Measurements from ENCODE around the gene PCDHA1.

PCDHA1 gene

GRCh38 chr5:140965905-140966292 is 180.0 kb downstream of the PCDHA1 start:
- no peak overlapping the region for H3K4me3 ChIP-seq (ENCODE audit: low read depth, low read length)
- DNase-seq (ENCODE audit: low read depth) = no peak
- TF ChIP-seq, protein P1, sequence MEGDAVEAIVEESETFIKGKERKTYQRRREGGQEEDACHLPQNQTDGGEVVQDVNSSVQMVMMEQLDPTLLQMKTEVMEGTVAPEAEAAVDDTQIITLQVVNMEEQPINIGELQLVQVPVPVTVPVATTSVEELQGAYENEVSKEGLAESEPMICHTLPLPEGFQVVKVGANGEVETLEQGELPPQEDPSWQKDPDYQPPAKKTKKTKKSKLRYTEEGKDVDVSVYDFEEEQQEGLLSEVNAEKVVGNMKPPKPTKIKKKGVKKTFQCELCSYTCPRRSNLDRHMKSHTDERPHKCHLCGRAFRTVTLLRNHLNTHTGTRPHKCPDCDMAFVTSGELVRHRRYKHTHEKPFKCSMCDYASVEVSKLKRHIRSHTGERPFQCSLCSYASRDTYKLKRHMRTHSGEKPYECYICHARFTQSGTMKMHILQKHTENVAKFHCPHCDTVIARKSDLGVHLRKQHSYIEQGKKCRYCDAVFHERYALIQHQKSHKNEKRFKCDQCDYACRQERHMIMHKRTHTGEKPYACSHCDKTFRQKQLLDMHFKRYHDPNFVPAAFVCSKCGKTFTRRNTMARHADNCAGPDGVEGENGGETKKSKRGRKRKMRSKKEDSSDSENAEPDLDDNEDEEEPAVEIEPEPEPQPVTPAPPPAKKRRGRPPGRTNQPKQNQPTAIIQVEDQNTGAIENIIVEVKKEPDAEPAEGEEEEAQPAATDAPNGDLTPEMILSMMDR (IDR thresholded peaks at IDR 0.05; ENCODE audit: insufficient read depth, low read depth, low read length, missing control alignments) = no peak

DNA sequence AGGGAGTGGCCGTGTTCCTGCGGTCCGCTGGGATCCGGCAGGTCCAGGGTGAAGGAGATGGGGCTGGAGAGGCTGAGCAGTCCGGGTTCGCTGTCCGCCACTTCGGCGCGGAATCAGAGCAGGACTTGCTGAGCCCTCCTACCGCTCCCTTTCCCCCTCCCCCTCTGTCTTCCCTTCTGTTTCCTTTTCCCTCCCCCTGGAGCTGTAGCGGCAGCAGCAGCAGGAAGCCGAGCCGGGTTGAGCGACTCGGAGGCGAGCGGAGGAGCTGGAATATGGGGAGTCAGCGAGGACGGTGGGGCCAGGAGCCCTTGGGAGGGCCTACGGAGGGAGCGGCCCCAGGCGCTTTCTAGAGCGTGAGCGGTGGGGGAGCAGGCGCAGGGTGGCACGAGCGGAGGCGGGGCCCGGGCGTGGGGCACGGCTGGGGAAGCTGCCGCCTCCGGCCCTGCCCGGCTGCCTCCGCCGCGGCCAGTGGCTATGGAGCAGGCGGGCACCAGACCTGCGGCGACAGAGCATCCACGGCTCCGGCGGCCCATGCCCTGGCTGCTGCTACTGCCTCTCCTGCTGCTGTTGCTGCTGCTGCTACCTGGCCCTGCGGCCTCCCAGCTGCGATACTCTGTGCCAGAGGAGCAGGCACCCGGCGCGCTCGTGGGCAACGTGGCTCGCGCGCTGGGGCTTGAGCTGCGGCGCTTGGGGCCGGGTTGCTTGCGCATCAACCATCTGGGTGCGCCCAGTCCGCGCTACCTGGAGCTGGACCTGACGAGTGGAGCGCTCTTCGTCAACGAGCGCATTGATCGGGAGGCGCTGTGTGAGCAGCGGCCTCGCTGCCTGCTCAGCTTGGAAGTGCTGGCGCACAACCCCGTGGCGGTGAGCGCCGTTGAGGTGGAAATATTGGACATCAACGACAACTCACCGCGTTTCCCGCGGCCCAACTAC is 180.6 kb downstream of the PCDHA1 start, which contains the start of gene PCDHAC2:
TSS of gene PCDHAC2 (plus strand) at position 184 of the 933 bp plus-strand sequence. CDS start at position 475, 291 bp downstream.
- no peak within 1 kb of the TSS for H3K4me3 ChIP-seq (ENCODE audit: low read depth, low read length)
- DNase-seq (ENCODE audit: low read depth) = no peak
- TF ChIP-seq, protein P1 (IDR thresholded peaks at IDR 0.05; ENCODE audit: insufficient read depth, low read depth, low read length, missing control alignments) = no peak

- no peak for DNase-seq (ENCODE audit: low read depth)
- TF ChIP-seq, protein P1 (IDR thresholded peaks at IDR 0.05; ENCODE audit: insufficient read depth, low read depth, low read length, missing control alignments) = no peak
- H3K4me3 ChIP-seq (ENCODE audit: low read depth, low read length) = no peak overlapping the region
These were observed 181.4 kb downstream of the PCDHA1 start for GRCh38 chr5:140967226-140967893.

- no peak for DNase-seq (ENCODE audit: low read depth)
- TF ChIP-seq, protein P1 (IDR thresholded peaks at IDR 0.05; ENCODE audit: insufficient read depth, low read depth, low read length, missing control alignments) = no peak
- H3K4me3 ChIP-seq (ENCODE audit: low read depth, low read length) = no peak overlapping the region
These were observed 183.9 kb downstream of the PCDHA1 start for GRCh38 chr5:140969880-140970279.

DNA sequence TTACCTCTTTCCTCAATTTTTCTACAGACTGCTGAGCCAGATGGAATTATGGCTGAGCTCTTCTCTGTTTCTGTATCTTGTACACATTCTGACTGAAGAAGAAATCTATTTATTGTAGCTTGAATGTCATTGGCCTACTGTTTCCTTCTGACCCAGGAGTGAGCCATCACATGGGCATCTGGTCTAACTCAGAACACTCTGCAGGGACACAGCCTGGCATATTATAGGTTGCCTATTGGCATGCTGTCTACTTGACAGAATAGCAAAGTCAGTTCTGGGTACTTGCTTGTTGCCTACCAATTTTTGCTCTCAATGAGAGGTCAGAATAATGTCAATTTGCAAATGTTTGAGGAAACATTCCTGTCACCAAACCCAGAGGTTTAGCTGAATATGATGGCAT is 187.6 kb downstream of the PCDHA1 start:
- H3K4me3 ChIP-seq (ENCODE audit: low read depth, low read length) = no peak overlapping the region
- DNase-seq (ENCODE audit: low read depth) = no peak
- TF ChIP-seq, protein P1 (IDR thresholded peaks at IDR 0.05; ENCODE audit: insufficient read depth, low read depth, low read length, missing control alignments) = no peak

DNA sequence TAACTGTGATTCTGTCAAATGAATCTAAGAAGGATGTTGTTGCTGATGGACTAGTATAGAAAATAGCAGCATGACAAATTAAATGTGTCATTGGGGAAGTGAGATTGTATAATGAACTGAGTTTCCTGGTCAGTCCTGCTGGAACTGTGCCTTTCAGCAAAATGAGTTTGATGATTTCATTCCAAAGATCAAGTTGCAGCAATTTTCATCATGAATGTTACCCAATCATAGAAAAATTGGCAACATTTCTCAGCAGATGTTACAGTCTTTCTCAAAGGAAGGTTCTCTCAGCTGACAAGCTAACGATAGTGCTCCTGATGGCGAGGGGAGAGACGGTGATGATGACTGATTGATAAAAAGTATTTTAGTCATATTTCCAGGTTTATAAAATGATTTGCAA is 191.1 kb downstream of the PCDHA1 start:
- H3K4me3 ChIP-seq (ENCODE audit: low read depth, low read length) = no peak overlapping the region
- TF ChIP-seq, protein P1 (IDR thresholded peaks at IDR 0.05; ENCODE audit: insufficient read depth, low read depth, low read length, missing control alignments) = no peak
- DNase-seq (ENCODE audit: low read depth) = no peak
